ENCODE results near the gene C1orf115.

- TF ChIP-seq CTCF (IDR thresholded peaks at IDR 0.05; ENCODE audit: low read depth, low read length, poor library complexity, severe bottlenecking) = no peak
- TF ChIP-seq EZH2phosphoT487 (IDR thresholded peaks at IDR 0.05; ENCODE audit: borderline replicate concordance, low read length) = no peak
Observed at GRCh38 chr1:220682901-220683576, 7.1 kb upstream of the C1orf115 start.
